Vagina (tissue), 2 donors: ENCODE measurements around the gene EZH2.

Source experiments
- POLR2A ChIP-seq, 2 donors: fragments of 450-650 bp; IDR thresholded peaks; one replicate each; pipeline ENCODE4 v1.6.1; 2017; ENCODE audit warnings: antibody characterized with exemption in 2 of 2, mild to moderate bottlenecking in 2 of 2, moderate library complexity in 2 of 2
- TF ChIP-seq, protein P1 (sequence below), 3 experiments: fragments of 450-650 bp in 2 of 3; fragments of 200-600 bp in 1 of 3; sonication (generic) in 1 of 3; IDR thresholded peaks; one replicate each; pipeline ENCODE4 v1.5.1; 2017 to 2019; ENCODE audit warnings: antibody characterized with exemption in 3 of 3, mild to moderate bottlenecking in 2 of 3, moderate library complexity in 2 of 3

- TF ChIP-seq POLR2A (IDR thresholded peaks at IDR 0.05): no peak
- TF ChIP-seq, protein P1, sequence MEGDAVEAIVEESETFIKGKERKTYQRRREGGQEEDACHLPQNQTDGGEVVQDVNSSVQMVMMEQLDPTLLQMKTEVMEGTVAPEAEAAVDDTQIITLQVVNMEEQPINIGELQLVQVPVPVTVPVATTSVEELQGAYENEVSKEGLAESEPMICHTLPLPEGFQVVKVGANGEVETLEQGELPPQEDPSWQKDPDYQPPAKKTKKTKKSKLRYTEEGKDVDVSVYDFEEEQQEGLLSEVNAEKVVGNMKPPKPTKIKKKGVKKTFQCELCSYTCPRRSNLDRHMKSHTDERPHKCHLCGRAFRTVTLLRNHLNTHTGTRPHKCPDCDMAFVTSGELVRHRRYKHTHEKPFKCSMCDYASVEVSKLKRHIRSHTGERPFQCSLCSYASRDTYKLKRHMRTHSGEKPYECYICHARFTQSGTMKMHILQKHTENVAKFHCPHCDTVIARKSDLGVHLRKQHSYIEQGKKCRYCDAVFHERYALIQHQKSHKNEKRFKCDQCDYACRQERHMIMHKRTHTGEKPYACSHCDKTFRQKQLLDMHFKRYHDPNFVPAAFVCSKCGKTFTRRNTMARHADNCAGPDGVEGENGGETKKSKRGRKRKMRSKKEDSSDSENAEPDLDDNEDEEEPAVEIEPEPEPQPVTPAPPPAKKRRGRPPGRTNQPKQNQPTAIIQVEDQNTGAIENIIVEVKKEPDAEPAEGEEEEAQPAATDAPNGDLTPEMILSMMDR (IDR thresholded peaks at IDR 0.05): no peak
Measured at GRCh38 chr7:148930335-148930734, 46.2 kb upstream of the EZH2 start.
